Adrenal gland (tissue), 5 donors: ENCODE results near the gene CTDSP1.

Experiments
- POLR2A ChIP-seq, 2 donors: fragments of 450-650 bp; IDR thresholded peaks; one replicate each; pipeline ENCODE4 v1.6.1; 2017; ENCODE audit warnings: antibody characterized with exemption in 2 of 2, mild to moderate bottlenecking in 2 of 2, moderate library complexity in 1 of 2
- TF ChIP-seq, protein P1 (sequence below), 6 experiments: fragments of 450-650 bp in 4 of 6; fragments of 200-600 bp in 2 of 6; sonication (generic) in 1 of 6; IDR thresholded peaks; 1 replicate in 5 of 6; 2 replicates in 1 of 6; pipeline versions ENCODE4 v1.5.1 to v1.8.0; 2016 to 2021; ENCODE audit warnings: antibody characterized with exemption in 6 of 6, mild to moderate bottlenecking in 2 of 6, moderate library complexity in 1 of 6
- donor health status: DM: no; HTN: no; CAD: no.

DNA sequence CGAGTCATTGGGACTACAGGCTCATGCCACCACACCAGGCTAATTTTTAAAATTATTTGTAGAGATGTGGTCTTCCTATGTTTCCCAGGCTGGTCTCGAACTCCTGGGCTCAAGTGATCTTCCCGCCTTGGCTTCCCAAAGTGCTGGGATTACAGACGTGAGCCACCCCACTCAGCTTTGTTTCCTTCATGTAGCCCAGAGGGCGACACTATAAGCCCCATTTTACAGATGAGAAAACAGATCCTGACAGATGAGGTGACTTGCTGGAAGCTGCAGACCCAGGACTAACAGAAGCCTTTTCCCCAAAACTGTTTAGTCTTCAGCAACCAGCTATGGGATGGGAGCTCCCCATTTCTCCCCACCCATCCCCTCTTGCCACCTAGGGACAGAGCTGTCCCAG, 7.2 kb upstream of the CTDSP1 start:
- TF ChIP-seq, protein P1, sequence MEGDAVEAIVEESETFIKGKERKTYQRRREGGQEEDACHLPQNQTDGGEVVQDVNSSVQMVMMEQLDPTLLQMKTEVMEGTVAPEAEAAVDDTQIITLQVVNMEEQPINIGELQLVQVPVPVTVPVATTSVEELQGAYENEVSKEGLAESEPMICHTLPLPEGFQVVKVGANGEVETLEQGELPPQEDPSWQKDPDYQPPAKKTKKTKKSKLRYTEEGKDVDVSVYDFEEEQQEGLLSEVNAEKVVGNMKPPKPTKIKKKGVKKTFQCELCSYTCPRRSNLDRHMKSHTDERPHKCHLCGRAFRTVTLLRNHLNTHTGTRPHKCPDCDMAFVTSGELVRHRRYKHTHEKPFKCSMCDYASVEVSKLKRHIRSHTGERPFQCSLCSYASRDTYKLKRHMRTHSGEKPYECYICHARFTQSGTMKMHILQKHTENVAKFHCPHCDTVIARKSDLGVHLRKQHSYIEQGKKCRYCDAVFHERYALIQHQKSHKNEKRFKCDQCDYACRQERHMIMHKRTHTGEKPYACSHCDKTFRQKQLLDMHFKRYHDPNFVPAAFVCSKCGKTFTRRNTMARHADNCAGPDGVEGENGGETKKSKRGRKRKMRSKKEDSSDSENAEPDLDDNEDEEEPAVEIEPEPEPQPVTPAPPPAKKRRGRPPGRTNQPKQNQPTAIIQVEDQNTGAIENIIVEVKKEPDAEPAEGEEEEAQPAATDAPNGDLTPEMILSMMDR (IDR thresholded peaks at IDR 0.05), result no peak
- TF ChIP-seq POLR2A (IDR thresholded peaks at IDR 0.05), result no peak
